Activated naive CD8-positive, alpha-beta T cell (primary cell): ENCODE measurements around the gene UBE4A.
"Not testable (repeated sequence)": the region's sequence is repeated elsewhere in the genome, so short reads cannot be mapped to it uniquely, and the experiment has no call there.

Source experiments
- H3K27ac Mint-ChIP-seq: one replicate; pipeline ENCODE4 v1.8.0; 2021; ENCODE audit warnings: mixed read lengths
- H3K27me3 Mint-ChIP-seq: one replicate; pipeline ENCODE4 v1.8.0; 2021; ENCODE audit warnings: mixed read lengths
- H3K36me3 Mint-ChIP-seq: one replicate; pipeline ENCODE4 v1.8.0; 2021; ENCODE audit warnings: mixed read lengths
- H3K4me1 Mint-ChIP-seq: one replicate; pipeline ENCODE4 v1.8.0; 2021; ENCODE audit warnings: low read depth, mixed read lengths
- H3K4me3 Mint-ChIP-seq: one replicate; pipeline ENCODE4 v1.8.0; 2021; ENCODE audit warnings: mild to moderate bottlenecking, mixed read lengths
- H3K9me3 Mint-ChIP-seq: one replicate; pipeline ENCODE4 v1.8.0; 2021; ENCODE audit warnings: low read depth, mixed read lengths

Gene UBE4A

DNA sequence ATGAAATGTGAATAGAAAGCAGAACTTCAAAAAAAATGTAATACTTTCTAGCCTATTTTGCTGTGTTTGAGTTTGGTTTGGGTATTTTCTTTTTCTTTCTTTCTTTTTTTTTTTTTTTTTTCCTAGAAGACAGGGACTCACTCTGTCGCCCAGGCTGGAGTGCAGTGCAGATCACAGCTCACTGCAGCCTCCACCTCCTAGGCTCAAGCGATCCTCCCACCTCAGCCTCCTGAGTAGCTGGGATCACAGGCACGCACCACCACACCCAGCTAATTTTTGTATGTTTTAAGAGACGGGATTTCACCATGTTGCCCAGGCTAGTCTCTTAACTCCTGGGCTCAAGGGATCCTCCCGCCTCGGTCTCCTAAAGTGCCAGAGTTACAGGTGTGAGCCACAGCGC lies 43.2 kb downstream of the UBE4A start:
- Mint-ChIP-seq H3K27ac (peak overlapping the region; percentile 100), H3K4me1 (peaks cover 67% of the 10 kb centered on the region), H3K4me3 (peak overlapping the region; percentile 97), H3K36me3 (peaks cover 13% of the 10 kb centered on the region)
- H3K9me3 Mint-ChIP-seq, H3K27me3 Mint-ChIP-seq: not testable (repeated sequence)

DNA sequence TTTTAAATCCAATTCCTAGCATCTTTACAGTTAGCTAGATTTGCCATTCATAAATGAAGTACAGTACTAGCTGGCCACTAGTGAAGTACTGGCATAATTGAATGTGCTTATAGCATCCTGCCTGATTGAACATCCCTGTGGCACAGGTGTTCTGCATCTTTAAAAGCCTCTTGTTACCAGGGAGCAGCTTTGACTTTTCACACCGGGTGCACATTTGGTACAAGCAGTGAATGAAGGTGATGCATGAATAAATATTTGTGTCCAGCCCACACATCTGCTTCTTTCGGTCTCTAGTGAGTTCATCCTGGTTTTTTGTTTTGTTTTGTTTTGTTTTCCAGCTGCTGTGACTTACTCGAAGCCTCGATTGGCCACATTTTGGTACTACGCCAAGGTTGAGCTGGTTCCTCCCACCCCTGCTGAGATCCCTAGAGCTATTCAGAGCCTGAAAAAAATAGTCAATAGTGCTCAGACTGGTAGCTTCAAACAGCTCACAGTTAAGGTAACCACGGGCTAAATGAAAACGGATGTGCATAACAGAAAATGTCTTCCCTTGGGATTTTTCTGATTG lies 47.3 kb downstream of the UBE4A start:
- Mint-ChIP-seq H3K9me3 (no peaks in the 10 kb centered on the region), H3K27ac (peak overlapping the region; percentile 54), H3K4me3 (no peak overlapping the region), H3K36me3 (peaks cover 8% of the 10 kb centered on the region), H3K4me1 (peaks cover 56% of the 10 kb centered on the region), H3K27me3 (no peaks in the 10 kb centered on the region)

DNA sequence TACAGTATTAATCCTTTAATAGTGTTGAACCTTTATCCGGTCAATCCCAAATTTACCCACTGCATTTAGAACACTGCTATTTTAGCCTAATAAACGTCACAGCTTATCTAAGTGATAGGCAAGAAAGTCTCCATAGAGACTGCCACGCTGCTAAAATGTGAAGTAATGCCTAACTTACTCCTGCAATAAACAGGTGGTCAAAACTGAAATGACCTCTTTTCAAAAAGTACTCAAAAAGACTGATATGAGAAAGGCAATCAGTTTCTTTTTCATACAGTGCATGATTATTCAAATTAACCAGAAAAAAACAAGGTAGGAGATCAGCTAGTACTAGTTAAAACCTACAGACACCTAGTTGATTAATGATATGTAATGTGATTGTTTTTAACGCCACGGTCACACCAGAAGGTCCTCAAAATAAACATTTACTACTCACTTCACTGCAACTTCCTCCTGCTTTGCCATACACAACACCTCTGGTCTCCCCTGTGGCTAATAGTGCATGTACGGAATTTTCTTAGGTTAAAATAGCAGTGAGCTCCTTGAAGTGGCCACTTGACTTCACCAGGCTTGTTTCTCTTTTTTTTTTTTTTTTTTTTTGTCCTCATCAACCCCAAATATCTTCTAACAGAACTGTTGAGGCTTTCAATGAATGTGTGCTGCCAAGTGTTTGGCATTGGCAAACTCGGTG lies 50.8 kb downstream of the UBE4A start:
- H3K9me3 Mint-ChIP-seq: no peaks in the 10 kb centered on the region
- H3K27ac Mint-ChIP-seq: no peak overlapping the region
- H3K36me3 Mint-ChIP-seq: peaks cover 7% of the 10 kb centered on the region
- H3K4me3 Mint-ChIP-seq: no peak overlapping the region
- no peaks in the 10 kb centered on the region for H3K27me3 Mint-ChIP-seq
- peaks cover 27% of the 10 kb centered on the region for H3K4me1 Mint-ChIP-seq

DNA sequence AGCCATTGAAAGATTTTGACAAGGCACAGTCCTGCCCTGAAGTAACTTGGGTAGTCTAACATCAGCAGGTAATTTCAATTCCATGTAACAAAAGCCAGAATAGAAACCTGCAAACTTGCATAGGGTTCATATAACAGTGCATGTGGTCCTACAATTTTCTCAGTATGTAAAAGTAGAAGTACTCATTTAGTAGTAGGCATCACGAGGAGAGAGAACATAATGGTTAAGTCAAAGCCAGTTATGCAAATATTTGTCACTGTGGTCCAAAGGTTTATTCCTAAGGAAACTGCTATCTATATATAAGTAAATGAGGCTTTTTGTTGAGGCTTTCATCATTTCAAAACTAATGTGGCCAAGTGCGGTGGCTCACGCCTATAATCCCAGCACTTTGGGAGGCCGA lies 52.1 kb downstream of the UBE4A start:
- Mint-ChIP-seq H3K4me3 (no peak overlapping the region), H3K4me1 (peaks cover 18% of the 10 kb centered on the region), H3K27me3 (no peaks in the 10 kb centered on the region), H3K9me3 (no peaks in the 10 kb centered on the region), H3K36me3 (peaks cover 2% of the 10 kb centered on the region), H3K27ac (no peak overlapping the region)

DNA sequence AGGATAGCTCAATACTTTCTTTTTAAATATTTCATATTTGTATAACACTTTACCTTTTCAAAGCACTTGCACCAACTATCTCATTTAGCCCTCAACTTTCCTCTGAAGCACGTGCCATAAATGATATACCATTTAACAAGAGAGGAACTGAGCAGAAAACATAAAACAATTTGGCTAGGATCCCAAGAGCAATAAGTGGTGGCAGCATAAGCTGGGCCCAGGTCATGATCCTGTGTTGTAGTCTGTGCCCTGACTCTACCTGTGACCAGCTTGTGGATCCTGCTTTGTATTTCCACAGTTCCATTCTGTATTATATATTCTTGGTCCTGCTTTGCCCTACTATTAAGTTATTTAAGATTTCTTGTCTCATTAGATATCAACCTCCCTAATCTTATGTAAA lies 53.5 kb downstream of the UBE4A start:
- peak overlapping the region; percentile 41 for H3K27ac Mint-ChIP-seq
- H3K4me1 Mint-ChIP-seq: peaks cover 14% of the 10 kb centered on the region
- no peaks in the 10 kb centered on the region for H3K9me3 Mint-ChIP-seq
- no peaks in the 10 kb centered on the region for H3K27me3 Mint-ChIP-seq
- peaks cover 2% of the 10 kb centered on the region for H3K36me3 Mint-ChIP-seq
- H3K4me3 Mint-ChIP-seq: no peak overlapping the region

DNA sequence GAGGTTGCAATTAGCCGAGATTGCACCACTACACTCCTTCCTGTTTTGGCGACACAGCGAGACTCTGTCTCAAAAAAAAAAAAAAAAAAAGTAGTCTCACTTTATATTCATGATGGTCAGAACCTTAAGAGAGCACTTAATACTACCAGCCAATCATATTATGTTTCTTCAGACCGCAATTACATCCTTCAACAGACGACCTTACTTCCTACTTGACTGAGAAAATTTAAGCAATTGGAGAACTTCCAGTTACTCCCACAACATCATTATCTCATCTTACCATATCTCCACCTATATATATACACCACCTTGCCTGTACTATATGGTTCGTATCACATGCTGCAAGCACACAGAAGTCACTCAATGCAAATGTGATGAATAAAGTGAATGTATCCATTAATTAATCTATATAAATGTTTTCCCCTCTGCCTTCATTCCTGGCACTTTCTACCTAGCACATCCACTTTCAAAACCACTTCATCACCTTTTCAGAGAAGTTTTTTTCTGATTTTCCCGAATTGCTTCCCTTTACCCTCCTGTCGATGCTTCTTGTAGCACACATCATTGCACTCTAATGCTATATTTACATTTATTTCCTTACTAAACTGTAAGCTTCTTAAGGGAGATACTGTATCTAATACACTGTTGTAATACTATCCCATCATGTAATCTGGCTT lies 55.8 kb downstream of the UBE4A start:
- H3K36me3 Mint-ChIP-seq: no peaks in the 10 kb centered on the region

DNA sequence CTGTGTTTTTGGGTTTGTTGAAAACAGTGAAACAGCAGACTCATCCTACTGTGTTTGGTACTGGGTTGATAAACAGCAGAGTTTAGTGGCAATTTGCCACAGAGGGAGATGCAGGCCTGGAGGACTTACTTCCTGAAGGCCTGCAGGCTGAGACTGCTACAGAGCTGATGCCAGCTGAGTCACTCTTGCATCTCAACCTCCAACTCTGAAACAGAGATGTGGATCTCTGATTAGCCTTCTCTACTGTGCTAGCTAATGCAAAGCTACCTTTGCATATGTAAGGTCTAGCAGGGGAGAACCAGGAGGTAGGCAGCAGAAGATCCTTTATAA lies 56.3 kb downstream of the UBE4A start:
- Mint-ChIP-seq H3K36me3 (no peaks in the 10 kb centered on the region), H3K9me3 (no peaks in the 10 kb centered on the region), H3K27ac (no peak overlapping the region), H3K4me3 (no peak overlapping the region), H3K27me3 (no peaks in the 10 kb centered on the region), H3K4me1 (no peaks in the 10 kb centered on the region)

More for the DNA sequence above, 55.8 kb downstream of the UBE4A start:
- Mint-ChIP-seq H3K27me3 (no peaks in the 10 kb centered on the region), H3K27ac (no peak overlapping the region), H3K9me3 (no peaks in the 10 kb centered on the region), H3K4me3 (no peak overlapping the region), H3K4me1 (no peaks in the 10 kb centered on the region)

DNA sequence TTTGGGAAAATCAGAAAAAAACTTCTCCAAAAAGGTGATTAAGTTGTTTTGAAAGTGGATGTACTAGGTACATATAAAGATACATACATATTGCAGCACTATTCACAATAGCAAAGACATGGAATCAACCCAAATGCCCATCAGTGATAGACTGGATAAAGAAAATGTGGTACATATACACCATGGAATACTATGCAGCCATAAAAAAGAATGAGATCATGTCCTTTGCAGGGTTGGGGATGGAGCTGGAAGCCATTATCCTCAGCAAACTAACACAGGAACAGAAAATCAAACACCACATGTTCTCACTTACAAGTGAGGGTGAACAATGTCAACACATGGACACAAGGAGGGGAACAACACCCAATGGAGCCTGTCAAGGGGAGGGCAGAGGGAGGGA lies 57.5 kb downstream of the UBE4A start:
- H3K9me3 Mint-ChIP-seq, H3K4me3 Mint-ChIP-seq, H3K36me3 Mint-ChIP-seq, H3K27me3 Mint-ChIP-seq, H3K4me1 Mint-ChIP-seq, H3K27ac Mint-ChIP-seq: not testable (repeated sequence)

DNA sequence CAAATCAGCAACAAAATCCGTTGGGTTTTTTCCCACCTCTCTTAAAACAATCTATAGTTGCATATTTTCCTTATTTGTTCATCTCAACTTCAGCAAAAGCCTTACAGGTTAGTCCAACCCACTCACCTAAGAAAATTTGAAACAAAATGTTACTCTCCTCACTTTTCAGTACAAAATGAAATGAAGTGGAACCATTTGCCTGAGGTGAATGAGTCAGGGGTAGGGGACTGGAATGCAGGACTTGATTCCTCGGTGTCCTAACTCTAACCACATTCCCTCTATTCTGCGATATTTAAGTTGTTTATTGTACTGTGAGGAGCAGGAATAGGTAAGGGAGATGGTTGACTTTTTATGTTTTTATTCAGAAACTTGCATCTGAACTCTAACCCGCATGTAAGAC lies 58.4 kb downstream of the UBE4A start:
- Mint-ChIP-seq H3K4me3 (no peak overlapping the region), H3K9me3 (no peaks in the 10 kb centered on the region), H3K4me1 (no peaks in the 10 kb centered on the region), H3K36me3 (no peaks in the 10 kb centered on the region), H3K27ac (no peak overlapping the region), H3K27me3 (no peaks in the 10 kb centered on the region)

DNA sequence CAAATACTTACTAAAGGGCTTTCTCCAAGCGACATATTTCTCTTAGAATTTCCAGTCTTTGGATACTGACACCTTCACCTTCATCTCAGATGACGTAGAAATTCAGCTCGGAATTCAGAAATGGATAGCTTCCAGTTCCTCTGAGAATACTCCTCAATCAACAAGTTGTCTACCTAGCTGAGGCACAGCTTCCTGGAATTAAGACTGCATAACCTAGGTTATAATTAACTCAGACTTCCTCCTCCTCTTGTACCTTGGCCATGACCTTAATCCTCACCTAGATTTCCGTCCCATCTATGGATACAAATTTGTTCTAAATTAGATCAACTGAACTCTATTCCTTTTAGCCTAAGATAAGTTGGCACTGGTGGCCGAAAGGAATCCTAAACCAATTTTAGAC lies 59.4 kb downstream of the UBE4A start:
- no peaks in the 10 kb centered on the region for H3K27me3 Mint-ChIP-seq
- no peak overlapping the region for H3K27ac Mint-ChIP-seq
- H3K4me3 Mint-ChIP-seq: no peak overlapping the region
- no peaks in the 10 kb centered on the region for H3K9me3 Mint-ChIP-seq
- H3K36me3 Mint-ChIP-seq: no peaks in the 10 kb centered on the region
- no peaks in the 10 kb centered on the region for H3K4me1 Mint-ChIP-seq

DNA sequence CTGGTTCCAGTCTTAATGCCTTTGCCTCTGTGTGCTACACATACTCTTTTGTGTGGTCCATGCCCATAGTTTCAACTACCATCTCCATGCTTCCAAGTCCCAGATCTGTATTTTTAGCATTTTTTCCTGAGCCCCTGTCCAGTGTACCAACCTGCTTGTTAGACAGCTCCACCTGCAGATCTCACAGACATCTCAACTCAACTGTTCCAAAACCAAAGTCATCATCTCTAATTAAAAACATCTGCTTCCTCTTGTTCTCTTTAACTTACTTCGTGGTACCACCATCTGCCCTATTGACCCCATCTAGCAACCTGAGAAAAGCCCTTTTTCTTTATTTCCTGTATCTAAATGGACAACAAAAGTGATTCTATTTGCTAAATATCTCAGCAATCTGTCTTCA lies 68.3 kb downstream of the UBE4A start:
- no peaks in the 10 kb centered on the region for H3K4me1 Mint-ChIP-seq
- no peaks in the 10 kb centered on the region for H3K9me3 Mint-ChIP-seq
- H3K27me3 Mint-ChIP-seq: no peaks in the 10 kb centered on the region
- no peak overlapping the region for H3K27ac Mint-ChIP-seq
- H3K4me3 Mint-ChIP-seq: no peak overlapping the region
- no peaks in the 10 kb centered on the region for H3K36me3 Mint-ChIP-seq

DNA sequence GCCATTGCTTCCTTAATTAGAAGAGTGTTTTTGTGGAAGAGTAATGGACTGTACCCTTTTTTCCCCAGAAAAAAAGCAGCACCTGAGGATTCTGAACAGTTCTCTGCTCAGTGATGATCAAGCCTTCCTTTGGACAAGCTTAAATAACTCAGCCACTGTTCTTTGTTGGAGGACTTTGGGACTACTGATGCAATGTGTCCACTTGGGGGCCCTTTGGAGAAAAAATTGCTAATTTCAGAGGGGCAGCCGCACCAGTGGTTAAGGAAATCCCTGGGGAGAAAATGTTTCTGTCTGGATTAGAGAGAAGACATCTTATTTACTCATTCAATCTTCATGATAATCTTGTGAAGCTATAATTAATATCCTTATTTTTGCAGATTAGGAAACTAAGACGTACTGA lies 71.6 kb downstream of the UBE4A start:
- Mint-ChIP-seq H3K27me3 (no peaks in the 10 kb centered on the region), H3K9me3 (no peaks in the 10 kb centered on the region), H3K4me3 (no peak overlapping the region), H3K36me3 (no peaks in the 10 kb centered on the region), H3K4me1 (peaks cover 14% of the 10 kb centered on the region), H3K27ac (no peak overlapping the region)

DNA sequence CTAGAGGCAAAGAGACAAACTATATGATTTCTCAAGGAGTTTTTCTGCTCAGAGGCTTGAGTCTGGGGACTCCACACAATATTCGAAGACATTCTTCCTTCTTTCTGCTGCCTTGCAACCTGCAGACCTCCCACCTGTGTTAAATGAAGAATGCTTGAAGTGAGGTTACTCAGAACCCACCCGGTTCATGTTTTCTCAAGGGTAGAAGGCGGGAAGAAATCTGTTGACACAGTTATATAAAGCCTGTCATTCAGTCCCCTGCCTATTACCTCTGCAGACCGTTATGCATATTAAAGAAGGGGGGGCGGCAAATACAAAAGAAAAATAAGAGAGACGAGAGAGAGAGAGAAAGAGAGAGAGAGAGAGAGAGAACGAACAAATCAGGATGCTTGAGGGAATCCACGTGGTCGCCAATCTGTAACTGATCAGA lies 74.7 kb downstream of the UBE4A start:
- no peaks in the 10 kb centered on the region for H3K9me3 Mint-ChIP-seq
- H3K36me3 Mint-ChIP-seq: no peaks in the 10 kb centered on the region
- H3K27ac Mint-ChIP-seq: peak overlapping the region; percentile 90
- H3K4me3 Mint-ChIP-seq: peak overlapping the region; percentile 90
- peaks cover 18% of the 10 kb centered on the region for H3K4me1 Mint-ChIP-seq
- H3K27me3 Mint-ChIP-seq: no peaks in the 10 kb centered on the region

DNA sequence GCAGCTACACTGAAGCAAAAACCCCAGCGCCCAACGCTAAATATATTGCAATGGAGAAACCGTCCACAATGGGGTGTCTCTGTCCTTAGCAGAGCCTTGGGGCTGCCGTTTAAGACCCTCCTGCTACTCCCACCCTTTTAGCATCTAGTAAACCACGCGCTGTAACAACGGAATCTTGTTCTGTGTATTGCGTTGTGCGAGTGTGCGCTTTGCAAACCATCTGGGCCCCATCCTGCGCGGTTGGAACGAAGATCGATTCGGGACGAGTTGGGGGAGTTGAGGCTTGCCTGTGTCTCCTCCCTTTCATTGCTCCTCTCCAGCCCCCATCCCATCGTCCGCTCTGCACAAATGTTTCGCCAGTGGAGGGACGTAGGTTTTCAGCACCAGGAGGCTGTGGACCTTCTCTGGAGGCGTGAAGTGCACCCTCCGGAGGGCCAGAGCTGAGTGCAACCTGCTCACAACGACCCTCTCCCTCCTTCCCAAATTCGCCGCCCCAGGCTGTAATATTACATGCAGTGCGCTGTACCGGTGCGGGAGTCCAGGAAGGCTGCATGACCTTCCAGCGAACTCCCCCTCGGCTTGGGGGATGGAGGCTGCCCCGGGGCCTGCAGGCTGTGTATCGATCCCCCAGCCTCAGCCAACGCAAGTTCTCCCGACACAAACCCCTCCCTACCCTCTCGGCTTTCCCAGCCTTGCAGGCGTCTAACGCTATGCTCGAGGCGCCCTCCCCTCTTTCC lies 75.3 kb downstream of the UBE4A start:
- peaks cover 24% of the 10 kb centered on the region for H3K4me1 Mint-ChIP-seq

DNA sequence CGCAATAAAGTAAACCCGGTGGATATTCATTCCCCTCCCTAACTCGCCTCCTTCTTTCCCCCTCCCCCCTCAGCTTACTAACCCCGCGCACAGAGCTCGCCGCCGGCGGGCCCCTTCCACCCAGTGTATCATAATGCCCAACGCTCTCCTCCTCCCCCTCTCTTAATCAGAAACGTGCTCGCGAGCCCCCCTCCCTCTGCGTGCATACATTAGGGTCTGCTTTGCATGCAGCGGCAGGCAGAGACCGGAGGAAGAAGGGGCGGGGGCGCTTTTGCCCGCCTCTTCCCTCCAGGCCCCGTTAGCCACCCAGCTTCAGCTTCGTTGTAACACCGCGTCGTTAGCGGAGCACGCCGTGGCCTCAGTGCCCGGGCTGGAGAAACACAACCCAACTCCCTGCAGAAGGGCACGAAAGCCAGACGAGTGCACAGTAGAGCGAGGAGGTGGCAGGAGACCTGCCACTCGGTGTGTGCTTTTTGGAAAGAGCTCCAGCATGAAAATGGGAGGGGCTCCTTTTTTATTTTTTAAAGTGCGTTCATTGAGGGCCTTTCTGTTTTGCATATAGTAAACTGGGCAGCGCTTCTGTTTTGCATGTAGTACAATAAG lies 76.0 kb downstream of the UBE4A start:
- H3K36me3 Mint-ChIP-seq: no peaks in the 10 kb centered on the region
- peak overlapping the region; percentile 90 for H3K27ac Mint-ChIP-seq
- H3K4me1 Mint-ChIP-seq: peaks cover 30% of the 10 kb centered on the region
- no peaks in the 10 kb centered on the region for H3K27me3 Mint-ChIP-seq
- peak overlapping the region; percentile 90 for H3K4me3 Mint-ChIP-seq
- no peaks in the 10 kb centered on the region for H3K9me3 Mint-ChIP-seq

More for the DNA sequence above, 75.3 kb downstream of the UBE4A start:
- Mint-ChIP-seq H3K36me3 (no peaks in the 10 kb centered on the region), H3K9me3 (no peaks in the 10 kb centered on the region), H3K27ac (peak overlapping the region; percentile 90), H3K27me3 (no peaks in the 10 kb centered on the region), H3K4me3 (peak overlapping the region; percentile 90)
